NT2/D1 (cell line): ENCODE data around the gene TDRKH.

Experiments used
- SUZ12 ChIP-seq: IDR thresholded peaks from 2 replicates; pipeline ENCODE4 v1.6.1; 2011; ENCODE audit not compliant: insufficient read length, insufficient read depth; ENCODE audit errors: extremely low read depth
- YY1 ChIP-seq: IDR thresholded peaks from 2 replicates; pipeline ENCODE4 v1.6.1; 2011; ENCODE audit not compliant: insufficient read length, insufficient read depth
- ZNF274 ChIP-seq: IDR thresholded peaks from 2 replicates; pipeline ENCODE4 v1.6.1; 2011; ENCODE audit warnings: mild to moderate bottlenecking, low read depth, low read length

DNA sequence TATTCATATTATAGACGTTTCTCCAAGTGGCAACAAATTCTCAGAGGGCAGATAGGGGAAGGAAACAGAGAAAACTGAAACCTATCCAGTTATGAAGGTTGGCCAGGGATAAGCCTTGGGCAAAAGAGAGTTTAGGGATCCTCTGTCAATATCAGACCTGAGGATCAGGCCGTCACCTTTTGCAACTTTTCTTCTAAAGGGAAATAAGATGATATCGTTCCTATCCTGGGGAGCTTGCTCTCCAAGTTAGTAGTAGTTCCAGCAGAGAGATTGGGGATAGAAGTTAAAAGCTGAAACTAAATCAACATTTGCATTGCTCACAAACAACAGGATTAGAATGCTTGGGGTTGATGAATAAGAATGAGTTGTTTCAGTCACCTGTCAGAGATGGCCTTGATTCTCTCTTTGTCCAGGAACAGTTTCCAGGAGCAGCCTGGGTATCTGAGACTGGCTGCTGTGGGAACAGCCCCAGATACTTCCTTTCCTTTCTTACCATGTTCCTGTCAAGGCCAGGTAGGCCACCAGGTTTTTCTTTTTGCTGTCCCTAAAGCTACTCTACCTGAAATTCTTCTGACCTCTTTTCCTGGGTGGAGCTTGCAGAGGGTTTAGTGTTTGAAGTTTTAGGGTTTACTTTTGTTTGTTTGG lies 66.5 kb downstream of the TDRKH start:
- TF ChIP-seq YY1 (no peak), ZNF274 (no peak), SUZ12 (no peak)
